NCI-H2107 treated with DMSO at 0.1 percent for 48 hours (cell line): Measurements from ENCODE around the gene POLR1A.
A peak's percentile ranks its signal among the peaks of the same experiment; 100 is the strongest.

Experiments used
- DNase-seq: peaks from one replicate; lab custom pipeline; 2025; ENCODE audit not compliant: unreplicated experiment; lab: John Stamatoyannopoulos, UW

Gene POLR1A

GRCh38 chr2:86097114-86097896 is 8.4 kb downstream of the POLR1A start:
- DNase-seq = no peak

GRCh38 chr2:86094229-86094628 is 11.5 kb downstream of the POLR1A start:
- no peak for DNase-seq

- DNase-seq = no peak
These were observed 17.5 kb downstream of the POLR1A start for GRCh38 chr2:86087936-86088850.

- no peak for DNase-seq
These were observed 22.9 kb downstream of the POLR1A start for GRCh38 chr2:86082756-86083155.

GRCh38 chr2:86081724-86082123 is 24.0 kb downstream of the POLR1A start:
- no peak for DNase-seq

GRCh38 chr2:86079981-86080911 is 25.4 kb downstream of the POLR1A start:
- DNase-seq = peak; percentile 54

- DNase-seq = peak; percentile 1
These were observed 26.7 kb downstream of the POLR1A start for GRCh38 chr2:86078774-86079545.

- DNase-seq = no peak
These were observed 29.8 kb downstream of the POLR1A start for GRCh38 chr2:86075886-86076285.

GRCh38 chr2:86074811-86075210 is 30.9 kb downstream of the POLR1A start:
- DNase-seq = no peak

- DNase-seq = peak; percentile 0
These were observed 31.4 kb downstream of the POLR1A start for GRCh38 chr2:86074256-86074655.

- no peak for DNase-seq
These were observed 32.5 kb downstream of the POLR1A start for GRCh38 chr2:86073225-86073624.

- no peak for DNase-seq
These were observed 33.3 kb downstream of the POLR1A start for GRCh38 chr2:86072271-86072858.

- DNase-seq = no peak
These were observed 34.8 kb downstream of the POLR1A start for GRCh38 chr2:86070868-86071267.

GRCh38 chr2:86069783-86070339 is 35.8 kb downstream of the POLR1A start:
- no peak for DNase-seq

GRCh38 chr2:86069091-86069685 is 36.5 kb downstream of the POLR1A start:
- no peak for DNase-seq

- no peak for DNase-seq
These were observed 37.0 kb downstream of the POLR1A start for GRCh38 chr2:86068648-86069047.

- peak; percentile 79 for DNase-seq
These were observed 37.5 kb downstream of the POLR1A start for GRCh38 chr2:86068136-86068588.

- DNase-seq = no peak
These were observed 38.8 kb downstream of the POLR1A start for GRCh38 chr2:86066915-86067314.

GRCh38 chr2:86066007-86066578 is 39.6 kb downstream of the POLR1A start:
- DNase-seq = no peak
